Stimulated activated CD8-positive, alpha-beta memory T cell treated with anti-CD3 and anti-CD28 coated beads, Interleukin-2, amount 100 ng/mL, for 1 hour (primary cell): ENCODE data around the gene MRPL2.
"Not testable (repeated sequence)": the region's sequence is repeated elsewhere in the genome, so short reads cannot be mapped to it uniquely, and the experiment has no call there.

Experiments
- DNase-seq, 2 donors: peaks; one replicate each; pipeline ENCODE4 v3.0.0-alpha.2; 2020; ENCODE audit warnings: low read depth in 2 of 2

MRPL2 gene

DNA sequence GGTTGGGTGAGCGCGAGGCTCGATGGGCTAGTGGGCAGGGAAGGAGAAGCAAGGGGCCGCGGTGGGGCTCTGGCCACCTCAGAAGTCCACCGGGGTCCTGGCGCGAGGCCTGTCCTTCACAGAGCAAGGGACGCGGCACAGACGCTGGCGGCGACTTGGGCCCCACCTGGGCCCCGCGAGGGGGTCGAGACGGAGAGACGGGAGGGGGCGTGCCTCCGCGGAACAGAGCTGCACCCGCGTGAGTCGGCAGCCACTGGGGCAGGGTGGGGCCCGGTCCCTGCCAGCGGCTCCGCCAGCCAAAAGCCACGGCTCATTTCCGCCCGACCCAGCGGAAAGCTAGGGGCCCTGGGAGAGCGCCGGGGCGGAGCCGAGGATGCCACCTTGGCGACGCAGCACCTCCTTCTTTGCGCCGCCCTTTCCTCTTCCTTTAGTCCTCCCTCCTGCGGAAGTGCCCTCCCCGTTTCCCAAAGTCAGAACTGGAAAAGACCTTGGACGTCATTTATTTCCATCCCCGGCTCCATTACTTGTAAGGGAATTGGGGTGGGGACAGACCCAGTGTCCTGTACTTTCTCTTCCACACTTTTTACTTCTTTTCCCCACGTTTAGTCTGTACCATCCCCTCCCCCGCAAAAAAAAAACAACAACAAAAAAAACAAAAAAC, 5.6 kb downstream of the MRPL2 start, which contains the start of gene CUL7:
Gene CUL7, minus strand, starts transcription at position 307 of the 661 bp plus-strand sequence. CDS start 1,063 bp downstream, outside the sequence.
- peak; percentile 75 to 79 for DNase-seq

DNA sequence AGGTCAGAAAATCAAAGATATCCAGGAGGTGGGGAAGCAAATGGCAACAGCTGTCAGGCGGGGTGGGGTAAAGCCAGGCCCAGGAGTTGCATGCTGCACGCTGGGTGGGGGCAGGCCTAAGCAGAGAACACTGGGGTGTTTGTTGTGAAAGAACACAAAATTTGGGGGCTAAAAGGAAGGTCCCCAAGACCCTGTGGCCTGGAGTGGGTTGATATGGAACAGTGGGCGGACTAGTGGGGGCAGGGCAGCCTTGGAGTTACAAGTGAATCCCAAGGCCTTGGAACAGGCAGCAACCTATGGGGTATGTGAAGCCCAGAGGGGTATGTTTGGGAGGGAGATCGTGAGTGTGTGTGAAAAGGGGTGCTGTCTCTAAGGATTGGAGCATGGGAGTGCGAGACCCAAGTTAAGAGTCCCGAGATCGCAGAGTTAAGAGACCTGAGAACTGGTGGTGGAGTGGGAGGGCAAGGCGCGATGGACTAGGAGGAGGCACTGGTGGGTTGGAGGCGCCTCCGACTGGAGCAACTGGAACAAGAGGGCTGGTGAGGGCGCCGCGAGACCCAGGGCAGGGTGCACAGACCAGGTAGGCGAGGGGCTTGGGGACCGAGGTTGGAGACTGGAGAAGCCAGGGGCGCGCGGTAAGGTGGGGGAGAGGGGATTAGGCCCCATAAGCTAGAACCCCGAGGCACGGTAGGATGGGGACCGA, 6.2 kb downstream of the MRPL2 start:
- DNase-seq, result no peak

DNA sequence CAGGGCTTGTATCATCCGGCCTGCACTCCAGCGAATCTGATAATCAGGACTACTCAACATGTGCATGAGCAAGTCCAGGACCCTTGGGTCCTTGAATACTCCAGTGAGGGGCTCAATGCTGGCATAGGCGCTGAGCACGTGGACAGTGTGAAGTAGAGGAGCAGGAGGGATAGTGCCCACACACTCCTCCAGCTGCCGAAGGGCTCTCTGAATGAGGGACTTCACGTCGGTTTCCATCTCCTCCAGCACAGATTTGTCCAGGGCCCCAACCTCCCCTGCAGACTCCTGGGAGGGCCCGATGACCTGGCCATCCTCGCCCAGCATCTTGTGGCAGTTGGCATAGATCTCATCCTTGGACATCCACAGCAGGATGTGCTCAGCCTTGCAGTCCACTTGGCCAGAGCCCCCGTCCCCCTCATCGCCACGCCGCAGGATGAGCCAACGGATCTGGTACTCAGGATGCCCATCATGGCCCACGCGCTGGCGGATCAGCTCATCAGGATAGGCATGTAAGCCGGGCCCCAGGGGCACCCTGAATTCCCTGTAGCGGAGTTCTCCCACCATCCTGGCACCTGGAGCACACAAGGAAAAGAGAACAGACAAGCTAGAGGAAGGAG, 6.9 kb downstream of the MRPL2 start:
- no peak for DNase-seq

DNA sequence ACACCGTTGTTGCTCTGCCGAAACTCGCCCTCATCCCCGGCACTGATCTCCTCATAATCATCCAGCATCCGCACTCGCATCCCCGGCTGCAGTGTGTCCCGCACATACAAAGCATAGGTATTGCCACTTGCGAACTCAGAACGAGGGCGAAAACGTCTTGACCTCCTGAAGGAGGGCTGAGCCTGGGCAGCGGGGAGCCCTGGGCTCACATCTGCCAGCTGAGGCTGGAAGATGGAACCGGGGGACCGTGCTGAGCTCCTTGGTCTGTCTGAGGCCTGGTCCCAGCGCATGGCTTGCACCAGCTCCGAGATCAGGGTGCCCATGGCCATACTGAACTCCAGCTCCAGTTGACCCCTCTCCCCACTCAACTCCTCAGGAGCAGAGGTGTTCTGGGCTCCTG, 8.3 kb downstream of the MRPL2 start:
- no peak for DNase-seq

DNA sequence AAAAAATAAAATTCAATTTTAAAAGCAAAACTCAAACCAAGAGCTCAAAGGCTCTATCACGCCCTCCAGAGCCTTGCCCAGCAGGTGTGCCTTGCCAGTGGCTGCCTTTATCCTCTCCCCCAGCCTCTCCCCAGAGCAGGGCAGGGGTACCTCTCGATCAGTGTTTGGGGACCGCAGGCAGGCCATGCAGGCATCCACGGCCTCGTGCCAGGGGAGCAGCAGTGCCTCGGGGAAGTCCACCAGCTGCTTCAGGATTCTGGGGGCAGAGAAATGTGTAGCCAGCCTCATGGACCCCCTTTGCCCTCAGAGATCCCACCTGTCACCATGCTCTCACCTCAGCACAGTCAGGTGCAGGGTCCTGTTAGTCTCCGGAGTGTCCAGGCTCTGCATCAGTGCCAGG, 11.2 kb downstream of the MRPL2 start:
- DNase-seq, result no peak

DNA sequence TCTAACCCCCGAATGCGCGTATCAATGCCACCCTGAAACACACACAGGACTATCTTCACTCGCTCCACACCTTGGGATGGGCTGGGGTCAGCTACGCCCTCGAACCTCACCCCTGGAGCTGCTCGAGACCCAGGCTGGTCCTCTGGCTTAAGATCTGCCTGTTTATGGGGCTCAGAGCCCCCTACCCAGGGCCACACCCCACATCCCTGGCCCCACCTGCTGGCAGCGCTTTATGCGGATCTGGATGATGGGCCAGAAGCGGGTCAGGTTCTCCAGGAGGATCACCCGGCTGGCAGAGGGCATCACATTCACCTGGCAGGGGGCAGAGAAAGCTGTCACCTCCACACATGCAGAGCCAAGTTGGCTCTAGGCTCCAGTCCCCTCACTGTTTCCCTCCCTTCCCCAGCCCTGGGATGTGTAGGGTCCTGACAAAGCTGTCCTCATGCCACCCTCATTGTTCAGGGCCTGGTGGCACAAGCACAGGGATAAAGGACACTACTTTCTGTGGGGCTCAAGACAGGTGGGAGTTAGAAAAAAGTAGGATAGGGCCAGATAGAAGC, 13.8 kb downstream of the MRPL2 start:
- DNase-seq, result no peak

DNA sequence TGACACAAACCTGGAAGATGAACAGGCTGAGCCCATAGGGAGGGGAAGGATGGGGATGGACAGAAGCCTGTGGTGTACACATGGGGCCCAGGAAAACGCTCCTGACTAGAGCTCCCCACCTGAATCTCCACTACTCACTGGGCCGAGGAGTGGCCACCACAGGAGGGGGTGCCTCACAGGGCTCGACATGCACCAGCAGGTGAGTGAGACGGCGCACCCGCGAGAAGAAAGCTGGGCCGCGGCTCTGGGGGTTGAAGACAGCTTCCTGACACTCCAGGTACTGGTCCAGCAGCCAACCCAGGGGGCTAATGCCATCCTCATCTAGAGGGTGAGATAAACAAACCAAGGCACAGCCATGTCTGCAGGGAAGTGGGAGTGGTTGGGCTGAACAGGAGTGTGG, 15.9 kb downstream of the MRPL2 start:
- DNase-seq, result no peak

DNA sequence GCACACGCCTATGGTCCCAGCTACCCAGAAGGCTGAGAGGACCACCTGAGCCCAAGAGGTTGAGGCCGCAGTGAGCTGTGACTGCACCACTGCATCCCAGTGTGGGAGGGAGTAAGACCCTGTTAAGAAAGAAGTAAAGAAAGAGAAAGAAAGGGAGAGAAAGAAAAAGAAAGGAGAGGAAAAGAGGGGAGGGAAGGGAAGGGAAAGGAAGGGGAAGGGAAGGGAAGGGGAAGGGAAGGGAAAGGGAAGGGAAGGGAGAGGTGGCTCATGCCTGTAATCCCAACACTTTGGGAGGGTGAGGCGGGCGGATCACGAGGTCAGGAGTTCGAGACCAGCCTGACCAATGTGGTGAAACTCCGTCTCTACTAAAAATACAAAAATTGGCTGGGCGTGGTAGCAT, 17.8 kb downstream of the MRPL2 start:
- DNase-seq, result not testable (repeated sequence)

DNA sequence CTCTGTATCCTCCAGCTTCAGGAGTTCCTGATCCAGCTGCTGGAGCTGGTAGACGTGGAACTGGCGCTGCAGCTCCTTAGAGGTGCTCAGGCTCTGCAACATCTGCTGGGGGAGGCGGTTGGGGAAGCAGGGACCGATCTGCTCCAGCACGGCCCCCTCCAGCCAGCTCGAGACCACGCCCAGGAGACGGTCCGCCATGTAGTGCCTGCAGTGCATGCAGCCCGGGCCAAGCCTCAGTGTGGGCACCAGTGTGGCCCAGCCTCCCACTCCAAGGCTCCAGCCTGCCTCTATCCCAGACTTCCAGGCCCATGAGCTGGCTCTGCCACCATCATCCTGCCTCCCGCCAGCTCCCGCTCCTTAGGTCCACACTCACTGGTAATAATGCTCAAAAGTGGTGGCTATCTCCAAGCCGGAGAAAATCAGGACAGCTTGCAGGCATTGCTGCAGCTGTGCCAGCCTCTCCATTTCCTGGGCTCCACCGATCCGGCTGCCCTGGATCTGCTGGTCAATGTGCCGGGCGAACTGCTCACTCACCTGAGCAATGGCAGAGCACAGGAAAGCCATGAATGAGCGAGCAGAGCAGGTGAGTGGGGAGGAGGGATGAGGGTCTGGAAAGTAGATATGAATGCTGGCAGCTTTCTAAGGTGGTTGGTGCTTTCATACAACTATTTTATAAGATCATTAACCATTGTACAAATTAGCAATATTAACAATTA, 18.5 kb downstream of the MRPL2 start:
- DNase-seq, result no peak

DNA sequence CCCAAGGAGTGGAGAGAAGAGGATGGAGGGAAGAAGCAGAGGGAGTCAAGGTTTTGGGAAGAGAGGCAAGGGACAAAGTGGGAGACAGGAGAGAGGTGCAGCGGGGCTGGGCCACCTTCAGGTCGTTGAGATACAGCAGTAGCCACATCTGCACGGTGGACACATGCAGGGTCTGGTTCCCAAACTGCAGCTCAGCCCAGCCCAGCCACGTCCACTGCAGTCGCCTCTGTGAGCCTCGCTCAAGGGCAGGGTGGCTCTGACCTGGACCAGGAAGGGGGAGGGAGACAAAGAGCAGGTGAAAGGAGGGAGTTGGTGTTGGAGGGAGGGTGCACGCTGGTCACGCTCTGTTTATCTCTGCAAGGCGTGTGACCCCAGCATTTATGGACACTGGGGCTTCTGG, 20.5 kb downstream of the MRPL2 start:
- DNase-seq, result no peak

DNA sequence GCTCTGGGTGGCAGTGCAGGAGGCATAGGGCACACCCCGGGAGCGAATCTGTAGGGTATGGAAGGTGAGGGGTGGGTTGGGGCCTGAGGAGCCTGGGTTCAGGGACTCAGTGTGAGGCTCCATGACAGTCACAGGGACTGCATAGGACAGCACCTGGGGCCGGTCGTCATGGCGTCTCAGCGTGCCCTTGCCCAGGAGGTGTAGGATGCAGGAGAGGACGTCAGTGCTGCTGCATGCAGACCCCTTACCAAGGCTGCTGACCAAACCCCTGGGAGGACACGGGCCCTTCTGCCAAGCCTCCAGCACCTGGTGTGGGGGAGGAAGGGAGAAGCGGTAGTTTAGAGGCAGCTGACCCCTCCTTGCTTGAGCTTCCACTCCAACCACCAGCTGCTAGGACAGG, 21.5 kb downstream of the MRPL2 start:
- DNase-seq, result no peak

DNA sequence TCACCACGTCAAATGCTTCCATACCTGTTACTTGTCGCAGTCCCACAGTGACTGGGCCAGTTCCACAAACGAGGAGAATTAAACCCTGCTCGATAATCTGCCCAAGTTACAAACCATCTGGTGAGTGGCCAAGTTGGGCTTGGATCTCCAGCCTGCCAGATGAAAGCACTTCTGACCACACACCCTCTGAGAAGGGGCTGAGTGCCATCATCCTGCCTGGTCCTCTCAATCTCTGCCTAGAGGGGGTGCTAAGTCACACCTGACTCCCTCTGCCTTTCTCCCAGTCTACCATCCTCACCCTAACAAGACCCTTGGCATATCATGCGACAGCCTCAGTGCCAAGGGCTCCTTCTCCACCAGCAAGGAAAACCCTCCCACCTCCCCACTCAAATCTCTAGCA, 22.0 kb downstream of the MRPL2 start:
- DNase-seq, result no peak

DNA sequence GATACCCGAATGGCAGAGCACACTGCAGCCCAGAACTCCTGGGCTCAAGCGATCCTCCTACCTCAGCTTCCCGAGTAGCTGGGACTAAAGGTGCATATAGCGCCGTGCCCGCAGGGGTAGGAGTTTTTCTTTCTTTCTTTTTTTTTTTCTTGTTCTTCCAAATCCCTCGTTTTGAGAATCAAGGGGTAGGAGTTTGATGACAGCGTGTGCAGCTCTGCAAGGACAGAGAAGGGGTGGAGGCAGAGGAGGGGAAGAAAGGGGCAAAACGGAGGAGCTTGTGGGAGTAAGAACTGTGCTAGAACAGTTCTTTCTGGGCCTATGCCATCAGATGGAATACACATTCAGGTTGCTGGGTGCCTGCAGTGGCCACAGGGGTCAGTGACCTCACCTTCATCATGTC, 22.5 kb downstream of the MRPL2 start:
- no peak for DNase-seq

DNA sequence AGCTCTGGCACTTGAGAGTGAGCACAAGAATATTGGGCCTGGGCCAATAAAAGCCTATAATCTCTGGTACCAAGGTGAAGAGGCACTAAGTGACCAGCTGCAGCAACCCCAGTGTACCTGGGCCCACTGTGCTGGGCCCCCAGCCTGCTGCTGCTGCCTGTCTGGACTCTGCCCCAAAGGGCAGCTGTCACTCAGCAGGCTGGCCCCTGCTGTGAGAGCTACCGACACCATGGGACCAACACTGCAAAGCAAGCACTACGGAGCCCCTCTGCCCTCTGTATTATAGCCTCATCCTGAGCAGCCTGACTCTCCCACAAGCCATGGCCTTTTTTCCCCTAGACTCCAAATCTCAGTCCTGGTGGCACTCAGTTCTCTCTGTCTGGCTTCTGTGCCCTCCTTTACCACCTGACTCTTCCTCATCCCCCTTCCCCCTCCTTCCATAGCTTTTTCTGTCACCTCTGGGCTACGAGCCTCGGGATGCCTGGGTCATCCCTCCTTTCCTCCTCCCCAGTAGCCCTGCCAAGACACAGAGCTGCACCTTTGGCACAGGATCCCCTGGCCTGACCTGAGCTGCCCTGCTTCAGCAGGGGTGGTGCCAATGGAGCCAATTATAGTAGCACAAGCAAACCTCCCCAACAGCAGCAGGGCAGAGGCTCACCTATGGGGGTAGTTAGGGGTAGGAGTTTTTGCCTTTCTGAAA, 23.6 kb downstream of the MRPL2 start:
- DNase-seq, result no peak

DNA sequence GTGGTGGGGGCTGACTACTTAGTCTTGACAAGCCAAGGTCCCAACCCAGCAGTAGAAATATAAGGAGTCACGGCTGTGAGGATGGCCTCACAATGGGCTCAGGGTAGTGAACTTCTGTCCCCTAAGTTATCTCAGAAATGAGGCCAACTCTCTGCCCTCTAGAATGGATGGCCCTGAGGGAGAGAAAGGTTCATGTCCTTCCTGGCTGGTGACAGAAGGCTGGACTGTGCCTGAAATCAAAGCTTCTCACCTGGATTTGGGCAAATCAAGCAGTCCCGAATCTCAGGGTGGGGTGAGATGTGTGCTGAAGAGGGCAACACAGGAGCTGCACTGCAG, 25.1 kb downstream of the MRPL2 start:
- DNase-seq, result no peak

DNA sequence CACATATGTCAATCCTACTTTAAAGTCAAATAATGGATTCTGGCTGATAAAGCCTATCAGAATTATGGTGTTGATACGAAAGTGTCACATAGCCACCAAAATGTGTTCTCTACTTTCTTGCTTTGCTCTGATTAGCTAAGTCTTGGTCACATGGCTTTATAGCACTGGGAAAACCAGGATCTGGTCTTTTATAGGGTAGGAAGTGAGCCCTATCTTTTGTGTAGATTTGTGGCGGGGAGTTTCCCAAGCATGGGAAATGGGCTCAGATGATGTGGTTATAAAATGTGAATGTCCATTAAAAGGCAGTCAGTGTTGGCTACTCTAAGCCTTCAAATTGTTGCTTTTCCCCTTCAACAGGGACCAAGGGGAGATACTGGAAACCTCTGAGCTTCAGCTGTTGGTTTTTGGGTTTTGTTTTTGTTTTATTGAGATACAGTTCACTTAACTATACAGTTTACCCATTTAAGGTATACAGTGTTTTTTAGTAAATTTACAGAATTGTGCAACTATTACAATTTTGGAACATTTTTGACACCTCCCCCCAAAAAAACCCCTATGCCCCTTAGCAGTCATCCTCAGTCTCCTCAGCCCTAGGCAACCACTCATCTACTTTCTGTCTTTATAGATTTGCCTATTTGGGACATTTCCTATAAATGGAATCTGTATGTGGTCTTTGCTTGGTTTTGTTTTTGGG, 25.6 kb downstream of the MRPL2 start:
- no peak for DNase-seq

DNA sequence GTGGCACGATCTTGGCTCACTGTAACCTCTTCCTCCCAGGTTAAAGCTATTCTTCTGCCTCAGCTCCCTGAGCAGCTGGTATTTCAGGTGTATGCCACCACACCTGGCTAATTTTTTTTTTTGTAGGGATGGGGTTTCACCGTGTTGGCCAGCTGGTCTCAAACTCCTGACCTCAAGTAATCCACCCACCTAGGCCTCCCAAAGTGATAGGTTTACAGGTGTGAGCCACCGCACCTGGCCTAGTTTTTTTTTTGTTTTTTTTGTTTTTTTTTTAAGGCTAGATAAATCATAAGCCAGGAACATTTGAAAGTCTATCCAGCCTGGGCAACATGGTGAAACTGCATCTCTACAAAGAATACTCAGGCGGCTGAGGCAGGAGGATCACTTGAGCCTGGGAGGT, 26.9 kb downstream of the MRPL2 start:
- DNase-seq, result no peak

DNA sequence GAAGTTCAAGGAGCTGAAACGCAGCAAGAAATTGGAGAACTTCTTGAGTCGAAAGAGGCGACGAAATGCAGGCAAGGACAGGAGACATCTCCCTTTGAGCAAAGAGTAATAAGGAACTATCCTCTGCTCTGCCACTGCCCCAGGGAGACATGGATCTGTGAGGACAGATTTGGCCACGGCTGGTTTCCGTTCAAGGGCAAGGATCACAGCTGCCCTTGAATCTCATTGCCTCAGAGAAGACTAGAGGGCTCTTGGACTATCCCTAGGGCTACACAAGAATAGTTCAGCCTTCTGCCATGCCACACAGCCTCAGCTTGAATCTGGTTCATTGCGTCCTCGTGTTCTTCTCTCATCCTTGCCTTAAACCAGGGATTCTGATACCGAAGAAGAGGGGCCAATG, 30.1 kb downstream of the MRPL2 start:
- DNase-seq, result no peak

DNA sequence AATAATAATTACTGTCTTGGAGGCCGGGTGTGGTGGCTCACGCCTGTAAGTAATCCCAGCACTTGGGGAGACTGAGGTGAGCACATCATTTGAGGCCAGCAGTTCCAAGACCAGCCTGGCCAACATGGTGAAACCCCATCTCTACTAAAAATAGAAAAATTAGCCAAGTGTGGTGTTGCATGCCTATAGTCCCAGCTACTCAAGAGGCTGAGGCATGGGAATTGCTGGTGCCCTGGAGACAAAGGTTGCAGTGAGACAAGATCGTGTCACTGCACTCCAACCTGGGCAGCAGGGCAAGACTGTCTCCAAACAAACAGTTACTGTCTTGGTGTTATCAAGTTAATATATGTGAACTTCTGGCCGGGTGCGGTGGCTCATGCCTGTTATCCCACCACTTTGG, 32.9 kb downstream of the MRPL2 start:
- DNase-seq, result no peak

DNA sequence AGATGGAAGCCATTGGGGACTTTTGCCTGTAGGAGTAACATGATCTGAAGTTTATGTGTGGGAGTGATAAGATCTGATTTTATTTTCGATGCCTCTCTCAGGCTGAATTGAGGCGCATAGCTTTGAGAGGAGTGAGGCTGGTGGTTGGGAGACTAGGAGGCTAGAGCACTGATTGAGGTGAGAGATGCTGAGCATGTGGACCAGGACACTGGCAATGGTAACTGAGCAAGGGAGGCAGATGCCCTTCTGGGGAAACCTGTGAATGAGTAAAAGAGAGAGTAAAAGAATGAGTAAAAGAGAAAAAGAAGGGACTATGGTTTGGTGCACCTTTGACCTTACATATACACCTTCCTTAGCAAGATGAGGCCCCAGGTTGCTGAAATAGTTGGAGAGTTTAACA, 34.8 kb downstream of the MRPL2 start:
- no peak for DNase-seq
